ENCODE results near the gene PALM3.
"Not testable (repeated sequence)": the region's sequence is repeated elsewhere in the genome, so short reads cannot be mapped to it uniquely, and the experiment has no call there.

The PALM3 gene

GRCh38 chr19:14030997-14031718 is 30.7 kb downstream of the PALM3 start:
- DNase-seq (ENCODE audit: low read depth), result no peak

- no peak for DNase-seq (ENCODE audit: low read depth)
Measured at GRCh38 chr19:14028901-14029300, 33.0 kb downstream of the PALM3 start.

- no peak for DNase-seq (ENCODE audit: low read depth)
Measured at GRCh38 chr19:14027856-14028450, 33.9 kb downstream of the PALM3 start, which contains the start of gene RLN3. TSS of gene RLN3 (plus strand) at chr19:14028148. CDS start at chr19:14028205, 57 bp downstream.

- not testable (repeated sequence) for DNase-seq (ENCODE audit: low read depth)
Measured at GRCh38 chr19:14026652-14027192, 35.2 kb downstream of the PALM3 start.

- DNase-seq (ENCODE audit: low read depth), result peak; percentile 74
Measured at GRCh38 chr19:14023404-14024235, 38.3 kb downstream of the PALM3 start.

GRCh38 chr19:14022469-14022868 is 39.4 kb downstream of the PALM3 start:
- no peak for DNase-seq (ENCODE audit: low read depth)

- DNase-seq (ENCODE audit: low read depth), result peak; percentile 38
Measured at GRCh38 chr19:14021474-14021873, 40.4 kb downstream of the PALM3 start.

GRCh38 chr19:14019739-14020138 is 42.1 kb downstream of the PALM3 start:
- not testable (repeated sequence) for DNase-seq (ENCODE audit: low read depth)

GRCh38 chr19:14019100-14019499 is 42.8 kb downstream of the PALM3 start:
- no peak for DNase-seq (ENCODE audit: low read depth)

GRCh38 chr19:14015524-14016035 is 46.3 kb downstream of the PALM3 start:
- DNase-seq (ENCODE audit: low read depth), result no peak

GRCh38 chr19:14012378-14012915 is 49.4 kb downstream of the PALM3 start:
- DNase-seq (ENCODE audit: low read depth), result no peak

GRCh38 chr19:14006766-14007562 is 54.9 kb downstream of the PALM3 start:
- peak; percentile 88 for DNase-seq (ENCODE audit: low read depth)

GRCh38 chr19:14006085-14006765 is 55.7 kb downstream of the PALM3 start, which contains the start of gene RFX1:
TSS of gene RFX1 (minus strand) at chr19:14006320. CDS start at chr19:13993843, 12,477 bp downstream.
- peak; percentile 97 for DNase-seq (ENCODE audit: low read depth)

- peak; percentile 85 for DNase-seq (ENCODE audit: low read depth)
Measured at GRCh38 chr19:14005349-14006084, 56.4 kb downstream of the PALM3 start.

- no peak for DNase-seq (ENCODE audit: low read depth)
Measured at GRCh38 chr19:14004619-14005348, 57.1 kb downstream of the PALM3 start.
